Measurements from ENCODE around the gene KRT82.

Gene KRT82

GRCh38 chr12:52353766-52354165, 52.4 kb downstream of the KRT82 start:
- no peak for DNase-seq (ENCODE audit: low spot score)
- TF ChIP-seq, protein P1, sequence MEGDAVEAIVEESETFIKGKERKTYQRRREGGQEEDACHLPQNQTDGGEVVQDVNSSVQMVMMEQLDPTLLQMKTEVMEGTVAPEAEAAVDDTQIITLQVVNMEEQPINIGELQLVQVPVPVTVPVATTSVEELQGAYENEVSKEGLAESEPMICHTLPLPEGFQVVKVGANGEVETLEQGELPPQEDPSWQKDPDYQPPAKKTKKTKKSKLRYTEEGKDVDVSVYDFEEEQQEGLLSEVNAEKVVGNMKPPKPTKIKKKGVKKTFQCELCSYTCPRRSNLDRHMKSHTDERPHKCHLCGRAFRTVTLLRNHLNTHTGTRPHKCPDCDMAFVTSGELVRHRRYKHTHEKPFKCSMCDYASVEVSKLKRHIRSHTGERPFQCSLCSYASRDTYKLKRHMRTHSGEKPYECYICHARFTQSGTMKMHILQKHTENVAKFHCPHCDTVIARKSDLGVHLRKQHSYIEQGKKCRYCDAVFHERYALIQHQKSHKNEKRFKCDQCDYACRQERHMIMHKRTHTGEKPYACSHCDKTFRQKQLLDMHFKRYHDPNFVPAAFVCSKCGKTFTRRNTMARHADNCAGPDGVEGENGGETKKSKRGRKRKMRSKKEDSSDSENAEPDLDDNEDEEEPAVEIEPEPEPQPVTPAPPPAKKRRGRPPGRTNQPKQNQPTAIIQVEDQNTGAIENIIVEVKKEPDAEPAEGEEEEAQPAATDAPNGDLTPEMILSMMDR (IDR thresholded peaks at IDR 0.05; ENCODE audit: extremely low read depth, missing control alignments), result no peak

DNA sequence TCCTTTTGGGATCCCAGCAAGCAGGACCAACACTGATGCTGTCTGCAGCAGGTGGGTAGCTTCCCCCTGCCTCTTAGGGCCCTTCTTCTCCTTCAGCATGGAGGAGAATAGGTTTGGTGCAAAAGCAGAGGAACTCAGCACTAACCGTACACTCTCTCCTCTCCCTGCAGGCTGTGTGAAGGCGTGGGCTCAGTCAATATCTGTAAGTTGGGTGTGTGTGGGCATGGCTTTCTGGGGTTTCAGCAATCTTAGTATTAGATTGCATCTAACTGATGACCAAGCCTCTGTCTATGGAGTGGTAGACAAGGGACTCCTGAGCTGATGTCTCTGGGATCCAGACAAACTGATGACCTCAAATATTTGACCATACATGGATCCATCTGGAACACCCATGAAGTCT, 53.2 kb downstream of the KRT82 start:
- TF ChIP-seq, protein P1 (IDR thresholded peaks at IDR 0.05; ENCODE audit: extremely low read depth, missing control alignments), result no peak
- DNase-seq (ENCODE audit: low spot score), result no peak

- TF ChIP-seq, protein P1 (IDR thresholded peaks at IDR 0.05; ENCODE audit: extremely low read depth, missing control alignments), result no peak
- DNase-seq (ENCODE audit: low spot score), result no peak
Observed at GRCh38 chr12:52351196-52352059, 54.7 kb downstream of the KRT82 start.

DNA sequence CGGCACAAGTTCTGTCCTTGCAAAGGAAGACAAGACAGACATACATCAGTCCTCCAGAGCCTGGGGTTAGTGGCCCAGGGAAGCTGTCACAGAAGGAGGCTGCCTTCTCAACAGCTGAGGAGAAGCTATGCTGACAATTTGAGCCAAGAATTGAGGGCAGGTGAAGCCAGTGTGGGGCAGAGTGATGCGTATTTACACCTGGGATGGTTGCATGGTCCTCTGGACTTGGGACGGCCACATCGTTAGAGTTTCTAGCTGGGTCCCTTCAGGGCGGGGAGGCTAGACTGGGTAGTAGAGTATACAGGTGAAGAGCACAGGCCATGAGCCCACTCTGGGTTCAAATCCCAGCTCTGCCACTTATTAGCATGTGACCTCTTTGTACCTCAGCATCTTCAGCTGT, 55.3 kb downstream of the KRT82 start:
- TF ChIP-seq, protein P1 (IDR thresholded peaks at IDR 0.05; ENCODE audit: extremely low read depth, missing control alignments), result no peak

DNA sequence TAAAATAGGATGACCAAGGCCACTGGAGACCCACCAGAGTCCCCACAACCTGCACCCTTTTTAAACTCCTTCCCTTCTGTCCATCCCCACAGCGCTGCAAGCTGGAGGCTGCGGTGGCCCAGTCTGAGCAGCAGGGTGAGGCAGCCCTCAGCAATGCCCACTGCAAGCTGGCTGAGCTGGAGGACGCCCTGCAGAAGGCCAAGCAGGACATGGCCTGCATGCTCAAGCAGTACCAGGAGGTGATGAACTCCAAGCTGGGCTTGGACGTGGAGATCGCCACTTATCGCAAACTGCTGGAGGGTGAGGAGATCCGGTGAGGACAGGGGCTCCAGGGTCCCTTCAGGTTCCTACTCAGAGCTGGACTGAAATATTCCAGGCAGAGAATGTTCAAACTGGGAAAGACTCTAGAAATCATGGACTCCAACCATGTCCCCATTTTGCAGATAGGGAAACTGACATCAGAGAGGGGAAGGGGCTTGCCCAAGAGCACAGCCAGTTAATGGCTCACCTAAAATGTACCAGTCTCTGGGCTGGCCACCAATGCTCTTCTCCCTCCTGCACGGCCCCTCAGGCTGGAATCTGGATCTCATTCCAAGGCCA, 56.0 kb downstream of the KRT82 start:
- no peak for DNase-seq (ENCODE audit: low spot score)
- TF ChIP-seq, protein P1 (IDR thresholded peaks at IDR 0.05; ENCODE audit: extremely low read depth, missing control alignments), result no peak

More for the DNA sequence above, 55.3 kb downstream of the KRT82 start:
- no peak for DNase-seq (ENCODE audit: low spot score)

GRCh38 chr12:52349196-52349595, 56.9 kb downstream of the KRT82 start:
- TF ChIP-seq, protein P1 (IDR thresholded peaks at IDR 0.05; ENCODE audit: extremely low read depth, missing control alignments), result no peak

More at GRCh38 chr12:52349196-52349595, 56.9 kb downstream of the KRT82 start:
- no peak for DNase-seq (ENCODE audit: low spot score)
